IMR-90 (cell line): ENCODE results near the gene RCAN2. TPM values are rescaled to one million over a fixed set of nuclear protein-coding genes. Genes with fewer than 3 reads are reported as not detected.

Experiments
- ATAC-seq: fragments of 200-7000 bp; cut with Tn5 transposase; 2 replicates; pipeline ENCODE4 v1.9.1; 2020; ENCODE audit warnings: low read depth, mild to moderate bottlenecking, moderate library complexity
- BruUV-seq: library from RNA; stranded (reverse); fragments of 400-500 nt; replicated peaks from 2 replicates; lab custom pipeline; 2021; lab: Mats Ljungman, UMichigan
- CTCF ChIA-PET: fragments of 300-600 bp; formaldehyde crosslinking; extraction: SDS; loops from one replicate; lab custom pipeline; 2021; ENCODE audit warnings: antibody characterized with exemption; lab: Yijun Ruan, JAX
- POLR2A ChIA-PET: fragments of 300-600 bp; sonication (Branson Sonifier 250); formaldehyde crosslinking; loops from one replicate; lab custom pipeline; 2022; ENCODE audit warnings: antibody characterized with exemption; ENCODE audit not compliant: unreplicated experiment; lab: Charles Lee
- DNase-seq: peaks from one replicate; pipeline ENCODE4 v3.0.0; 2013
- H2AFZ ChIP-seq: replicated peaks from 2 replicates; pipeline ENCODE3; 2013; ENCODE audit warnings: low read length, mild to moderate bottlenecking; ENCODE audit not compliant: poor library complexity
- H2AK5ac ChIP-seq: 2 replicates; pipeline ENCODE4 v1.6.1; 2013; ENCODE audit warnings: low read depth, low read length, inconsistent platforms
- H2AK9ac ChIP-seq: replicated peaks from 2 replicates; pipeline ENCODE3; 2013; ENCODE audit warnings: mild to moderate bottlenecking, low read depth, low read length, moderate library complexity; ENCODE audit not compliant: poor library complexity
- H2BK120ac ChIP-seq: 2 replicates; pipeline ENCODE4 v1.6.1; 2013; ENCODE audit warnings: low read depth, low read length, inconsistent platforms
- H2BK15ac ChIP-seq: 3 replicates; pipeline ENCODE4 v1.6.1; 2013; ENCODE audit warnings: low read depth, low read length, inconsistent platforms
- H2BK20ac ChIP-seq: 2 replicates; pipeline ENCODE4 v1.6.1; 2013; ENCODE audit warnings: low read depth, mild to moderate bottlenecking, inconsistent platforms, low read length, moderate library complexity
- H2BK5ac ChIP-seq: 2 replicates; pipeline ENCODE4 v1.6.1; 2013; ENCODE audit warnings: mild to moderate bottlenecking, low read depth, low read length, inconsistent platforms; ENCODE audit not compliant: poor library complexity, severe bottlenecking
- H3K14ac ChIP-seq: replicated peaks from 2 replicates; pipeline ENCODE4 v1.6.1; 2013; ENCODE audit warnings: low read depth, low read length, inconsistent platforms
- H3K18ac ChIP-seq: 2 replicates; pipeline ENCODE4 v1.6.1; 2013; ENCODE audit warnings: low read depth, low read length, control low read depth
- H3K23ac ChIP-seq: 2 replicates; pipeline ENCODE4 v1.6.1; 2013; ENCODE audit warnings: low read depth, low read length, inconsistent platforms
- H3K27ac ChIP-seq: 2 replicates; pipeline ENCODE4 v1.5.1; 2013; ENCODE audit warnings: mild to moderate bottlenecking, control low read depth, low read length; ENCODE audit not compliant: insufficient read depth
- H3K27me3 ChIP-seq: 2 replicates; pipeline ENCODE4 v1.6.1; 2013; ENCODE audit warnings: low read length; ENCODE audit not compliant: control insufficient read depth, insufficient read depth
- H3K36me3 ChIP-seq: 2 replicates; pipeline ENCODE4 v1.6.1; 2013; ENCODE audit warnings: low read length, mixed read lengths; ENCODE audit not compliant: control insufficient read depth, insufficient read depth
- H3K4ac ChIP-seq: 2 replicates; pipeline ENCODE4 v1.6.1; 2013; ENCODE audit warnings: low read depth, low read length, inconsistent platforms
- H3K4me1 ChIP-seq: 2 replicates; pipeline ENCODE4 v1.6.1; 2013; ENCODE audit warnings: low read length, mixed read lengths; ENCODE audit not compliant: control insufficient read depth, insufficient read depth
- H3K4me2 ChIP-seq: 2 replicates; pipeline ENCODE4 v1.6.1; 2013; ENCODE audit warnings: low read depth, mild to moderate bottlenecking, control low read depth, low read length, moderate library complexity
- H3K4me3 ChIP-seq: 2 replicates; pipeline ENCODE4 v1.5.1; 2013; ENCODE audit warnings: low read depth, mild to moderate bottlenecking, control low read depth, low read length, moderate library complexity; ENCODE audit not compliant: insufficient read depth
- H3K56ac ChIP-seq: 2 replicates; pipeline ENCODE4 v1.6.1; 2013; ENCODE audit warnings: low read length, inconsistent platforms; ENCODE audit not compliant: insufficient read depth; ENCODE audit errors: extremely low read depth
- H3K79me1 ChIP-seq, 2 experiments: 2 replicates each; pipeline ENCODE4 v1.6.1; 2013; ENCODE audit warnings: low read length in 2 of 2, inconsistent platforms in 1 of 2, low read depth in 1 of 2
- H3K9ac ChIP-seq: 2 replicates; pipeline ENCODE4 v1.6.1; 2013; ENCODE audit warnings: low read depth, low read length, control low read depth
- H3K9me1 ChIP-seq: 2 replicates; pipeline ENCODE4 v1.6.1; 2013; ENCODE audit warnings: low read length, inconsistent platforms; ENCODE audit not compliant: insufficient read depth
- H3K9me3 ChIP-seq: 2 replicates; pipeline ENCODE4 v1.6.1; 2013; ENCODE audit warnings: low read length; ENCODE audit not compliant: control insufficient read depth, insufficient read depth
- H4K20me1 ChIP-seq: 2 replicates; pipeline ENCODE4 v1.6.1; 2013; ENCODE audit warnings: low read length, inconsistent platforms; ENCODE audit not compliant: insufficient read depth
- H4K5ac ChIP-seq: 2 replicates; pipeline ENCODE4 v1.6.1; 2013; ENCODE audit warnings: mild to moderate bottlenecking, low read depth, low read length, control low read depth
- H4K8ac ChIP-seq, 2 experiments: 2 replicates each; pipeline ENCODE4 v1.6.1; 2013; ENCODE audit warnings: low read depth in 2 of 2, low read length in 2 of 2, control low read depth in 1 of 2, inconsistent platforms in 1 of 2
- H4K91ac ChIP-seq: 2 replicates; pipeline ENCODE4 v1.6.1; 2013; ENCODE audit warnings: low read depth, low read length, inconsistent platforms; ENCODE audit not compliant: insufficient read depth
- BHLHE40 ChIP-seq: fragments of 150-350 bp; IDR thresholded peaks from 2 replicates; pipeline ENCODE4 v1.6.1; 2016; ENCODE audit warnings: mild to moderate bottlenecking, low read depth, low read length
- CHD1 ChIP-seq: IDR thresholded peaks from 2 replicates; pipeline ENCODE4 v1.6.1; 2012; ENCODE audit warnings: low read depth, low read length, improper control_type of control experiment
- FOS ChIP-seq: fragments of 150-350 bp; IDR thresholded peaks from 2 replicates; pipeline ENCODE4 v1.6.1; 2016; ENCODE audit warnings: low read depth, low read length
- MAFK ChIP-seq: IDR thresholded peaks from 2 replicates; pipeline ENCODE4 v1.6.1; 2012; ENCODE audit warnings: low read depth, low read length, improper control_type of control experiment
- MXI1 ChIP-seq: IDR thresholded peaks from 2 replicates; pipeline ENCODE4 v1.6.1; 2012; ENCODE audit warnings: low read depth, mild to moderate bottlenecking, low read length, moderate library complexity, borderline replicate concordance
- NFE2L2 ChIP-seq: fragments of 150-350 bp; IDR thresholded peaks from 2 replicates; pipeline ENCODE4 v1.6.1; 2016; ENCODE audit warnings: low read depth, mild to moderate bottlenecking, low read length
- POLR2A ChIP-seq: IDR thresholded peaks from 2 replicates; pipeline ENCODE4 v1.6.1; 2012; ENCODE audit warnings: mild to moderate bottlenecking, low read depth, low read length
- RAD21 ChIP-seq: IDR thresholded peaks from 2 replicates; pipeline ENCODE4 v1.6.1; 2012; ENCODE audit warnings: low read length, improper control_type of control experiment
- RCOR1 ChIP-seq: IDR thresholded peaks from 2 replicates; pipeline ENCODE4 v1.6.1; 2012; ENCODE audit warnings: mild to moderate bottlenecking, low read length, improper control_type of control experiment; ENCODE audit not compliant: insufficient replicate concordance
- RFX5 ChIP-seq: IDR thresholded peaks from 2 replicates; pipeline ENCODE4 v1.8.0; 2012; ENCODE audit warnings: low read depth, mild to moderate bottlenecking, low read length, moderate library complexity
- SMC3 ChIP-seq: fragments of 150-350 bp; IDR thresholded peaks from 2 replicates; pipeline ENCODE4 v1.6.1; 2016; ENCODE audit warnings: low read depth, mild to moderate bottlenecking, antibody characterized with exemption, low read length, moderate library complexity
- WGBS, 2 experiments: methylation state at CpG; one replicate each; pipeline versions ENCODE4 v1.1.5 to v1.1.7; 2013; ENCODE audit warnings: missing lambda C conversion rate in 2 of 2; ENCODE audit not compliant: insufficient read length in 1 of 2; ENCODE audit errors: extremely low coverage in 2 of 2; 5-methylcytosine and 5-hydroxymethylcytosine counted together
- dilution Hi-C: fragments of 300-500 bp; cut with HindIII; formaldehyde crosslinking; loops from one replicate; pipeline ENCODE4 v1.14.3; 2018; ENCODE audit warnings: low sequenced_read_pairs; ENCODE audit not compliant: unreplicated experiment
- in situ Hi-C: fragments of 300-500 bp; cut with MboI; formaldehyde crosslinking; loops from 3 replicates; pipeline ENCODE4 v1.14.3; 2019; ENCODE audit warnings: low sequenced_read_pairs, inconsistent platforms, mixed read lengths
- intact Hi-C: fragments of 100-400 bp; cut with micrococcal nuclease; formaldehyde crosslinking; loops from 2 replicates; pipeline ENCODE4 v1.10.0; 2022
- polyA plus RNA-seq, 3 experiments: library from polyadenylated mRNA; depleted of rRNA; stranded (reverse); fragments of >200 nt; gene quantifications; 2 replicates each; pipeline ENCODE4 v1.2.3, GENCODE V29; 2012; ENCODE audit warnings: low replicate concordance in 1 of 3
- total RNA-seq: library from RNA; depleted of rRNA; stranded (reverse); fragments of >200 nt; gene quantifications from 2 replicates; pipeline ENCODE4 v1.2.3, GENCODE V29; 2012
- TF ChIP-seq, protein P1 (sequence below): fragments of 150-350 bp; IDR thresholded peaks from 2 replicates; pipeline ENCODE4 v1.6.1; 2016; ENCODE audit warnings: low read depth, mild to moderate bottlenecking, low read length, moderate library complexity, borderline replicate concordance
- TF ChIP-seq, protein P2 (sequence below): conservative IDR thresholded peaks from 2 replicates; pipeline ENCODE4 v1.5.1; 2012; ENCODE audit warnings: mild to moderate bottlenecking, low read depth, low read length, improper control_type of control experiment

The RCAN2 gene
- total and polyA plus RNA-seq, 2 of the 4 experiments (the other 2 are of a cell fraction) = 1.3 to 1.8 TPM

DNA sequence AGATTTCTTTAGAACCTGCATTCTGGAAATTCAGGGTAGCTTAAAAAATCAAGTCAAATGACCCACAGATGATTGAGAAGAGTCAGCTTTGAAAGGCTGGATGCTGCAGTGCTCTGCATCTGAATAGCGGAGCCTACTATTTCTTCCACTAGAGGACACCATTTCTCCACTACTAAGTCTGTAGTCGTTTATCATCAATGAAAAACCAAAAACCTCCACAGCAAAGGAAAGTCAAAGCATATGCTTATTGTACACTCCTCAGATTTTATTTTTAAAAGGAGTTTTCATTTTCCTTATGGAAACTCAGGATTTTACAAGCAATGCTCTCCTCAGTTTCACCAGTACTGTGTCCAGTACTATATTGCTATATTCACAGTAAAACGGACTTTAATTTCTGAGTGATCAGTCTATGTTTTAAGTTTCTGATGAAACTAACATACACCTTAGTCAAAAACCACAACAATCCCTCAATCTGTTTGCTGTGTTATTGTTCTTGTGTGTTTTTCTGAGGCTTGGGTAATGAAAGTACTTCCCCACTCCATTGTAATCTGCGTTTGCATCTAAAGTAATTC is 269.9 kb downstream of the RCAN2 start:
- H4K20me1 ChIP-seq = no peaks in the 10 kb centered on the region
- in situ Hi-C loops (no loop called here), intact Hi-C loops (loop anchor here (1.0 to 10.0 kb wide), 3 partner anchors 189 to 563 kb away; no protein-coding TSS in a partner anchor), dilution Hi-C loops (no loop called here)
- no peak overlapping the region for H3K4ac ChIP-seq
- TF ChIP-seq MXI1 (no peak), CHD1 (no peak), SMC3 (peak; percentile 21; the same call in 1 of the 2 replicates), NFE2L2 (no peak), BHLHE40 (no peak), RCOR1 (no peak), RFX5 (no peak), POLR2A (no peak), MAFK (no peak), FOS (no peak), RAD21 (peak; percentile 55)
- TF ChIP-seq, protein P1, sequence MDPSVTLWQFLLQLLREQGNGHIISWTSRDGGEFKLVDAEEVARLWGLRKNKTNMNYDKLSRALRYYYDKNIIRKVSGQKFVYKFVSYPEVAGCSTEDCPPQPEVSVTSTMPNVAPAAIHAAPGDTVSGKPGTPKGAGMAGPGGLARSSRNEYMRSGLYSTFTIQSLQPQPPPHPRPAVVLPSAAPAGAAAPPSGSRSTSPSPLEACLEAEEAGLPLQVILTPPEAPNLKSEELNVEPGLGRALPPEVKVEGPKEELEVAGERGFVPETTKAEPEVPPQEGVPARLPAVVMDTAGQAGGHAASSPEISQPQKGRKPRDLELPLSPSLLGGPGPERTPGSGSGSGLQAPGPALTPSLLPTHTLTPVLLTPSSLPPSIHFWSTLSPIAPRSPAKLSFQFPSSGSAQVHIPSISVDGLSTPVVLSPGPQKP = no peak
- TF ChIP-seq, protein P2, sequence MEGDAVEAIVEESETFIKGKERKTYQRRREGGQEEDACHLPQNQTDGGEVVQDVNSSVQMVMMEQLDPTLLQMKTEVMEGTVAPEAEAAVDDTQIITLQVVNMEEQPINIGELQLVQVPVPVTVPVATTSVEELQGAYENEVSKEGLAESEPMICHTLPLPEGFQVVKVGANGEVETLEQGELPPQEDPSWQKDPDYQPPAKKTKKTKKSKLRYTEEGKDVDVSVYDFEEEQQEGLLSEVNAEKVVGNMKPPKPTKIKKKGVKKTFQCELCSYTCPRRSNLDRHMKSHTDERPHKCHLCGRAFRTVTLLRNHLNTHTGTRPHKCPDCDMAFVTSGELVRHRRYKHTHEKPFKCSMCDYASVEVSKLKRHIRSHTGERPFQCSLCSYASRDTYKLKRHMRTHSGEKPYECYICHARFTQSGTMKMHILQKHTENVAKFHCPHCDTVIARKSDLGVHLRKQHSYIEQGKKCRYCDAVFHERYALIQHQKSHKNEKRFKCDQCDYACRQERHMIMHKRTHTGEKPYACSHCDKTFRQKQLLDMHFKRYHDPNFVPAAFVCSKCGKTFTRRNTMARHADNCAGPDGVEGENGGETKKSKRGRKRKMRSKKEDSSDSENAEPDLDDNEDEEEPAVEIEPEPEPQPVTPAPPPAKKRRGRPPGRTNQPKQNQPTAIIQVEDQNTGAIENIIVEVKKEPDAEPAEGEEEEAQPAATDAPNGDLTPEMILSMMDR = peak; percentile 57
- H3K27me3 ChIP-seq = no peaks in the 10 kb centered on the region
- no peak overlapping the region for H2AK9ac ChIP-seq
- no peak overlapping the region for H3K56ac ChIP-seq
- no peak overlapping the region for H2BK20ac ChIP-seq
- ATAC-seq (peak; percentile 54), DNase-seq (peak; percentile 16)
- no peaks in the 10 kb centered on the region for H3K4me1 ChIP-seq
- H3K4me2 ChIP-seq = no peak overlapping the region
- H4K91ac ChIP-seq = no peak overlapping the region
- H3K9me3 ChIP-seq = no peaks in the 10 kb centered on the region
- no peak overlapping the region for H3K23ac ChIP-seq
- H4K5ac ChIP-seq = no peak overlapping the region
- H2AFZ ChIP-seq = no peak overlapping the region
- H2AK5ac ChIP-seq = no peak overlapping the region
- no peak overlapping the region for H3K14ac ChIP-seq
- no peak overlapping the region for H2BK15ac ChIP-seq
- H3K18ac ChIP-seq = no peak overlapping the region
- no peak overlapping the region for H2BK5ac ChIP-seq
- no peaks in the 10 kb centered on the region for H3K9me1 ChIP-seq
- H3K9ac ChIP-seq = no peak overlapping the region
- ChIA-PET CTCF (interaction anchor here (0.6 to 1.1 kb wide), 2 partner anchors 196 to 404 kb away, joined by 3 to 4 read pairs; no protein-coding TSS in a partner anchor), POLR2A (no interaction called here)
- no peak overlapping the region for H2BK120ac ChIP-seq
- no peak overlapping the region for H3K4me3 ChIP-seq
- H3K27ac ChIP-seq = no peak overlapping the region
- BruUV-seq = no TSS peak
- no peaks in the 10 kb centered on the region for H3K36me3 ChIP-seq
- H3K79me1 ChIP-seq = no peaks in the 10 kb centered on the region
- no CpG with 5 or more reads among the region's 4 CpGs for WGBS, 2 experiments
- no peak overlapping the region for H4K8ac ChIP-seq
